AG09309 (cell line): ENCODE measurements around the gene PTMA.
A peak's percentile ranks its signal among the peaks of the same experiment; 100 is the strongest.
"Not testable (repeated sequence)": the region's sequence is repeated elsewhere in the genome, so short reads cannot be mapped to it uniquely, and the experiment has no call there.

Experiments used
- DNase-seq: peaks from one replicate; pipeline ENCODE4 v3.0.0-alpha.2; 2010; ENCODE audit warnings: low read depth
- H3K4me3 ChIP-seq: 2 replicates; pipeline ENCODE4 v1.5.1; 2011; ENCODE audit warnings: mild to moderate bottlenecking, low read depth, low read length, moderate library complexity; ENCODE audit not compliant: control insufficient read depth
- TF ChIP-seq, protein P1 (sequence below): IDR thresholded peaks from 2 replicates; pipeline ENCODE4 v1.5.1; 2011; ENCODE audit warnings: mild to moderate bottlenecking, low read depth, low read length, inconsistent platforms; ENCODE audit not compliant: insufficient read depth, control insufficient read depth; ENCODE audit errors: missing control alignments

The PTMA gene

DNA sequence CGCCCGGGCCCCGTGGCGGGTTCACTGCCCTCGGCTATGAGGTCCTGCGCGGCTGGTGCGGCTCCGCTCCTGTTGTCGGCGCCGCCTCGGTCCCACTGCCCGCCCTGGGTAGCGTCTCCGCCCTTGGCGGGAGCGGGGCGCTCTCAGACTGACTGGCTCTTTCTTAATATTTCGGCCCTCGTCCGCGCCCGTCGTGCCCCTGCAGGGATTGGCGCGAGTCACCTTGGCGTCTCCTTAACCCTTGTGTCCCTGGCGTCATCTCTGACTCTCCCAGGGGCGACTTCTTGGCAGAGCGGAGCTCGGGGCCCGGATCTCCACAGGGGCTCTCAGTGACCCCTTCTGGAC, 1.3 kb downstream of the PTMA start:
- TF ChIP-seq, protein P1, sequence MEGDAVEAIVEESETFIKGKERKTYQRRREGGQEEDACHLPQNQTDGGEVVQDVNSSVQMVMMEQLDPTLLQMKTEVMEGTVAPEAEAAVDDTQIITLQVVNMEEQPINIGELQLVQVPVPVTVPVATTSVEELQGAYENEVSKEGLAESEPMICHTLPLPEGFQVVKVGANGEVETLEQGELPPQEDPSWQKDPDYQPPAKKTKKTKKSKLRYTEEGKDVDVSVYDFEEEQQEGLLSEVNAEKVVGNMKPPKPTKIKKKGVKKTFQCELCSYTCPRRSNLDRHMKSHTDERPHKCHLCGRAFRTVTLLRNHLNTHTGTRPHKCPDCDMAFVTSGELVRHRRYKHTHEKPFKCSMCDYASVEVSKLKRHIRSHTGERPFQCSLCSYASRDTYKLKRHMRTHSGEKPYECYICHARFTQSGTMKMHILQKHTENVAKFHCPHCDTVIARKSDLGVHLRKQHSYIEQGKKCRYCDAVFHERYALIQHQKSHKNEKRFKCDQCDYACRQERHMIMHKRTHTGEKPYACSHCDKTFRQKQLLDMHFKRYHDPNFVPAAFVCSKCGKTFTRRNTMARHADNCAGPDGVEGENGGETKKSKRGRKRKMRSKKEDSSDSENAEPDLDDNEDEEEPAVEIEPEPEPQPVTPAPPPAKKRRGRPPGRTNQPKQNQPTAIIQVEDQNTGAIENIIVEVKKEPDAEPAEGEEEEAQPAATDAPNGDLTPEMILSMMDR: no peak
- H3K4me3 ChIP-seq: peak overlapping the region; percentile 76
- DNase-seq: no peak

DNA sequence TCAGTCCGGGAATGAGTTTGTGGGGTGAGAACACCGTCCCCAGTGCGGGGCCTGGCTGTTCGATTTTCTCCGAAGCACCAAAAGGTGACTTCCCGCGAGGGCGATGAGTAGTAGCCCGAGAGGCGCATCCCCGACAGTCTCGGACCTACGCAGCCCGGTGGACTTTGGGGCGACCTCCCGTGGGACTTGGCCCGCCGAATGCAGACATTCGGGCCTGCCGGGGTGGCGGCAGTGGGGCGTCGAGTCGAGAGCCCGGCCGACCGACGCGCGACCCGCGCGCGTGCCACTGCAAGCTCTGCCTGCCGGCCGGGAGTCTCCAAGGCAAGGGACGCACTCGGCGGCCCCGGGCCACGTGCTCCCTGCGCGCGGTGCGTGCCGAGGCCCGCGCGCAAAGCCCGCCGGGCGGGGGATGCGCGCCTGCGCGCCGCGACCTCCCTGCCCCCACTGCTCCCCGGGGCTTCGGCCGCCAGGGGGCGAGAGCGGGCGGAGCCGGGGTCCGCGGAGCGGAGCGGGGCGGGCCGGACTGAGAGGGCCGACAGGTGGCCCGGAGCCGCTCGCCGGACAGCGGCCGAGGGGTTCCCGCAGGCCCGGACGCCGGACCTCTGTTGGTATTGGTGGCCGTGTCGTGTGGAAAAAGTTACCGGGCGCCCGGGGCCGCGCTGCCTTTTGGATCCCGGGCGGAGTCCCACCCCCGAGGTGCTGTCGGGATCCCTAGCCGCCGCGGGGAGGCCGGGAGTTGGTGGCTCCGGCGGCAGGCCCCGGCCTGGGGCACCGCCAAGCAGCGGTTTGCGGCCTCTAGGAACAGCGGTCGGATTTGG, 1.9 kb downstream of the PTMA start:
- H3K4me3 ChIP-seq: peak overlapping the region; percentile 76
- TF ChIP-seq, protein P1: peak; percentile 64
- peak; percentile 29 for DNase-seq

DNA sequence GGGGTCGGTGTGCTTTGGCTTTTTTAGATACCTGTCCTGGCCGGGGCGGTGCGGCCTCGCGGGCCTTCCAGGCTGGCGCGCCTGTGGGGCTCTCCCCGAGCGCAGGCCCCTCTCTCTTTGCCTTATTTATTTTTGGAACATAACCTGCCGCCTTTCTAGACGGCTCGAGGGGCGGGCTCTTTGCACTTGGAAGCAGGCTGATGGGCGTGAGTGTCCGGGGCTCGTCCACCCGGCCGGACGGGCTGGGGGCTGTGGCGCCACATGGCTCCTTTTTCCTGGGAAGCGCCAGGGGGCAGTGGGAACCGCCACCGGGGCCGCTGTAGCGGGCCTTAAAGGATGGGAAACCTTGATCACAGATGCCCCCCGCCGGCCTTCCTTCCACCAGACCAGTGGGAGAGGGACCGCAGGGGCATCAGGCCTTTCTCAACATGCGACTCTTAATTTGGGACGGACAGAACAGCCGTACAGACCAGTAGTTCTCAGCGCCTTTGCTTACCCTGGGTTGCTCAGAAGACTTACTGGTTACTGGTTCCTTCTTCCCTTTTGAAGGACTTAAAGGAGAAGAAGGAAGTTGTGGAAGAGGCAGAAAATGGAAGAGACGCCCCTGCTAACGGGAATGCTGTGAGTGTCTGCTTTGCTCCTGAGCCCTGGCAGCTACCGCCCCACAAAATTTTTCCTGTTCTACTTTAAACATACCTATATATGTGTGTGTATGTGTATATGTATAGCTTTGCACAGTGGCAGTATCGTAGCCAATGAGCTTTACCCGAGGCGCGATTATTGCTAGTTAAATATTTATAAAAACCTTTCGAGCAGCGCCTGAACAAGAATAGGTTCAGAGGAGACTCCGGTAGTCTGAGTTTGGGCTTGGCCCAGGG, 2.7 kb downstream of the PTMA start:
- H3K4me3 ChIP-seq: peak overlapping the region; percentile 74
- no peak for DNase-seq
- TF ChIP-seq, protein P1: peak; percentile 34

DNA sequence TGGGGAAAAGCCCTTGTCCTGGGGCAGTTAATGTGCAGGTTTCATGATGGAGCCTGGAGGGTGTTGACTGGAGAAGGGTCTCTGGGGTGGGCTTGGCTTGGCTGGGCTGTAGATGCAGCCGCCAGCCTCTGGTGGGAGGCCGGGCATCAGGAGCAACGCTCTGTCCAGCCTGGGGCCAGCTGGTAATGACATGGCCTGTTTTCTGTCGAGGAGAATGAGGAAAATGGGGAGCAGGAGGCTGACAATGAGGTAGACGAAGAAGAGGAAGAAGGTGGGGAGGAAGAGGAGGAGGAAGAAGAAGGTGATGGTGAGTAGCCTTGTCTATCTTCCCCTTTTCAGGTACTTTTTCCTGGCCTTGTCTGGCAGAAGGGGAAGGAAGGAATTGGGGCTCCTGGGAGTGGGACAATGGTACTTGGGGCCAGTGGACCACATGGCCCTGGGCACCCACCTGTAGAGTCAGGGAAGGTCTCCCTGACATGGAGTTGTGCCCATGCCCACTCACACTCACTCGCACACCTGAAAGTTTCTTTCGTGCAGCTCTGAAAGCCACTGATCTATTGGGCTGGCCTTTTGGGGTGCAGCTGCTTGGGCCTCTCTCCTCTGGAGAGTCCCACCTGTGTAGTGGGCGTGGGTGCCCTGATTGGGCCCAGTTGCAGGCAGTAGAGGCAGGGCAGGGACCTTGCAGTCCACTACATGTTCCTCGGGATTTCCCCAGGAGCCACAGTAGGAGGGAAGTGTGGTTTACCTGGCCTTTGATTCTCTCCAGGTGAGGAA, 3.5 kb downstream of the PTMA start:
- H3K4me3 ChIP-seq: peak overlapping the region; percentile 74
- DNase-seq: no peak
- TF ChIP-seq, protein P1: no peak

DNA sequence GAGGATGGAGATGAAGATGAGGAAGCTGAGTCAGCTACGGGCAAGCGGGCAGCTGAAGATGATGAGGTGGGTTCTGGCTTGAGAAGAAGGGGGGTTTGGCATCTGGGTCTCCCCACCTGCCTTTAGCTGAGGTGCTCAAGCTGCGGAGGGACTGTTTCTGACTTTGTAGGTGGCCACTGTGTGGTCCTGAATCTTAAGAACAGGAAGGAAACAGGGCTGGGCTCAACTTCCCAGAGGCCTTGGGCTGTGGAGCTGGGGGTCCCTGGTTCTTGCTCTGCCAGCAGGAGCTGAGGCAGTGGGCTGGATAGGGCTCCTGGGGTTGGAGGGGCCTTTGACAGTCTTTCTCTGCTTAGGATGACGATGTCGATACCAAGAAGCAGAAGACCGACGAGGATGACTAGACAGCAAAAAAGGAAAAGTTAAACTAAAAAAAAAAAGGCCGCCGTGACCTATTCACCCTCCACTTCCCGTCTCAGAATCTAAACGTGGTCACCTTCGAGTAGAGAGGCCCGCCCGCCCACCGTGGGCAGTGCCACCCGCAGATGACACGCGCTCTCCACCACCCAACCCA, 4.2 kb downstream of the PTMA start:
- not testable (repeated sequence) for H3K4me3 ChIP-seq, DNase-seq

DNA sequence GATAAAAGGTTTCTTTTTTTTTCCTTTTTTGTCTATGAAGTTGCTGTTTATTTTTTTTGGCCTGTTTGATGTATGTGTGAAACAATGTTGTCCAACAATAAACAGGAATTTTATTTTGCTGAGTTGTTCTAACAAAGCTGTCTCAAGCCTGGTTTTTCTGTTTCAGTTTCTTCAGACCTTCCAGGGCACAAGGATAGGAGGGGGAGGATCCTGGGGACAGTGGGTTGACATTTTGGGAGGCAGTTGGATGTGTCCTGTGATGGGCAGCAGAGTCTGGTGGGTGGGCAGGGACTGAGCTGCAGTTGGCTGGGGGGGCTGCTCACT, 5.0 kb downstream of the PTMA start:
- not testable (repeated sequence) for DNase-seq

DNA sequence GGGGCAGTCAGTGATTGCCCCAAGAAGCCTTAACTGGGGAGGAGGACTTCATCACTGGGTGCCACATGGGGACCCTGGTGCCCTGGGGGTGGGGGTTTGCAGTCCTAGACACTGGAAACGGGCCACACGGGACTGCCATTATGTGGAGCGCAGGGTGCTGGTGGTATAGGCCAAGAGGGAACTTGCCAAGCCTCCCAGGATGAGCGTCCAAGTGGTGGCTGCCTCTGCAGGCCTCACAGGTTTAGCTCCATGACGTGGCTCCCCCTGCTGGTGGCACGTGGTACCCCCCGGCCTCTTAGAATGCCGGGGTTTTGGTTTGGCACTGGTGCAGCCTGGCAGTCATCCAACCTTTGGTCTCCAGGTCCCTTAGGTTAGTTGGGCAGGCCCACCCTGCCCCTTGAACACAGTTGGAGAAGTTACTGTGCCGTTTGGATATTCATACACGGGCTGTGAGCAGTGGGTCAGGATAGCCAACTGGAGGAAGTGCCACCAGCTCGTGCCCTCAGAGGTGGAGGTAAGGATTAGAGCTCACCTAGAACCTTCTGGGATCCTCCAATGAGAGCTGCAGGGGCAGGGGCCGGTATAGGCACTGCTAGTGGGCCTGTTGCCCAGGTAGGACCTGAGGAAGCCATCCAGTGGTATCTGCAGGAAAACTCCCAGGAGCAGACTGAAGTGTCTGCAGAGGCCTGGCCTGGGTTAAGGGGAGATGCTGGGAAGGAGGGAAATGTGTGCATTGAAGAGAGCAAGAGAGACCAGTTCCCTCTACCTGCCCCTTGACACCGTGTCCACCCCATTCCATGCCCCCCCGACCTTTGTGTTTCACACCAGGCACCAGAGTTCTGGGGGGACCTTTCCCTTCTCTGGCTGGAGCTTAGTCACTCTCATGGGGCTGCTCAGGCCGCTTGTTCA, 5.7 kb downstream of the PTMA start:
- TF ChIP-seq, protein P1: peak; percentile 91
- no peak for DNase-seq
- H3K4me3 ChIP-seq: no peak overlapping the region

More for the DNA sequence above, 5.0 kb downstream of the PTMA start:
- H3K4me3 ChIP-seq: not testable (repeated sequence)
